Stimulated activated CD8-positive, alpha-beta memory T cell treated with anti-CD3 and anti-CD28 coated beads, Interleukin-4, amount 100 ng/mL, for 1 hour (primary cell): ENCODE data around the gene PTPRN2.

Experiments used
- DNase-seq, 2 donors: peaks; one replicate each; pipeline ENCODE4 v3.0.0-alpha.2; 2020; ENCODE audit warnings: low read depth in 2 of 2, low spot score in 1 of 2

The PTPRN2 gene

DNA sequence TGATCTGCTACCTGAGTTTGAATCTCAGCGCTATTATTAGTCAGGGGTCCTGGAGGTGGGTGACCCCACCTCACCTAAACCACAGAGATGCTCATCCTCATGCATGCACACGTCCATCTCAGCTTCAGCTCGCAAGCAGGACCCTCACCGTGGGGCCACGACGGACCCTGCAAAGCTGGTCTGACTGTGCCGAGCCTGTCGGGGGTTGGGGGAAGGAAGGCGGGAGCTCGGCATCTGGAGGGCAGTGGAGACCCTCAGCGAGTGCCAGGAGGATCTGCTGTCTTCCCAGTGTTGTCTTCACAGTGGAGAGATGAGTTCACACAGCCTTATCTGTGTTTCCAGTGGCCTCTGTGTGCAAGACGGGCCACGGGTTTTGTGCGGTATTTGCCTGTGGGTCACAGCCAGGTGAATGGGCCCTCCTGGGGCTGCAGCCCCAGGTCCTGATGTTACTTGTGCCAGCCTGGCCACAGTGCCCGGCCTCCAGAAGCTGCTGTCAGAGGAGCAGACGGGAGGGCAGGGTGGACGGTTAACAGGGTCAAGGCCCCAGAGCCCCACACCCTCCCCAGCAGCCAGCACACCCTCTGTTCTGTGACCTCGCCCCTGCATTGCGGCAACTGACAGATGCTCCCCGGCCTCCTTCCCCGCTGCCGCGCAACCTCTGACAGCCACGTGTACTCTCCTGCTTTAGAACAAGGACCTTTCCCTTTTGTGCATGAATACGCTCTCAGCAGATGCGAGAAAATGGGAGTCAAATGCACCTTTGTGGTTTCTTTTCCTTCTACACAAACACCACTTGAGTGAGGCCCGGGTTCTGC, 722.1 kb downstream of the PTPRN2 start:
- DNase-seq: no peak

DNA sequence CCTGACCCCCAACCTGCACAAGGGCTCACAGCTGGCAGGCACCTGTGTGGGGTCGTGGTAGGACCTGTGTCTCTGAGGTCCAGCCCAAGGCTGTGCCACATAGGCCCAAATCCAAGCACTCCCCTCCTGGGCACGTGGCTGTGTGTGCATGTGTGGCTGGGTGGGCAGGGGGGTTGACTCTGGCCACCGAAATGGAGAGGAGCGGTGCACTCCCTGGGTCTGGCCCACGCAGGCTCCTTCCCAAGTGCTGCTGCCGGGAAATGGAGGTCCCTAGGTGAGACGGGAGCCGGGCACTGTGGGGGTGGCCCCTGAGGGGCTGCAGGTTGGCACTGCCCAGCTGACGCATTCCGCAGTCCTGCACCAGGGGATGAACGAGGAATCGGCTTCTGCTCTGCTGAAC, 722.7 kb downstream of the PTPRN2 start:
- DNase-seq: no peak

DNA sequence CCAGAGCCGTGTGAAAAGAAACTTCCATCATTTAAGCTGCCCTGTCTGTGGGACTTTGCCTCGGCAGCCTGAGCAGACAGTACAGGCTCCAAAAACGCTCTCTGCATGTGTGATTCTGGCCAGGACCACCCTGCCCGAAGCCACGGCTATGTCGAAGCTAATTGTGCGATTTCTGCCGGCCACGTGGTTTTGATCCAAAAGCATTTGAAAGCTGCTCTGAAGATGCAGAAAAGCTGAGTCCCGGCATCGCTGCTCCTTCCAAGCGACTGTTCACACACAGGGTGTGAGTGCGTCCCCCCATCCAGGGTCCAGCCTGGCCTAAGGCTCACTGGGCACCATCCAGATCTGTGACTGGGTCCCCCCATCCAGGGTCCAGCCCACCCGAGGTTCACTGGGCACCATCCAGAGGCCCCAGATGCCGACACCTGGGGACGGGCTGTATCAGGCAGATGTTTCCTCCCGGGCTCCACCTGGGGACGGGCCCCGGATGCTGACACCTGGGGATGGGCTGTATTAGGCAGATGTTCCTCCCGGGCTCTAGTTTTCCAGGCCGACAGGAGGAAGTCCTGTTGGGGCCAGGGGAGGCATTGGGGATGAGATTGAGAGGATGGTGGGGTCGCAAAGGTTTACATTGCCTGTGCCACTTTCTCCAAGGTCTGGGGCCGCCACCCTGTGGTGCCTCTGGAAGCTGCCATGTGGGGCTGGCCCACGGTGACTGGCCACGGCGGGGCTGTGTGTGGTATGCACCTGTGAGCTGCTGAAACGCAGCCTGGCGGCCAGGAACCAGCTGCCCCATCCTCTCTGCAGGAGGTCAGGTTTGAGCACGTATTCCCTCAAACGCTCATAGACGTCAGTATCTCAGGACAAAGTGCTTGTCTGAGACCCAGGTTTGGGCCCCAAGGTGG, 723.5 kb downstream of the PTPRN2 start:
- DNase-seq: no peak

DNA sequence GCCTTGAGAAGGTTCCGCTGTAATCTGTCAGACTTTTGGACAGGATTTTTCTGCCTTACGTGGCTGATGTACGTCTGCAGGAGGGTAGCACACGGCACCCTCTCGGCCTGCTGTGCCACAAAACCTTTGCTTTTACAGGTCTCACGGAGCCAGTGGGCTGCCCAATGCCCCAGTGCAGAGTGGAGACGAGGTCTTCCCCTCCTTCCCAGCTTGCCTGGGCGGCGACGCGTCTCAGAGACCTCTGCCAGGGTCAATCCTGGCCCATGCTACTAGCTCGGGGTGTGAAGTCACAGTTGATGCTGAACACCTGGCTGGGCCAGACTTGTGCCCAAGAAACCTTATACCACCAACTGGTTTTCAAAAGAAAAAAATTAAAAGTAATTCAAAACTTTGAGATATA, 724.4 kb downstream of the PTPRN2 start:
- DNase-seq: no peak

DNA sequence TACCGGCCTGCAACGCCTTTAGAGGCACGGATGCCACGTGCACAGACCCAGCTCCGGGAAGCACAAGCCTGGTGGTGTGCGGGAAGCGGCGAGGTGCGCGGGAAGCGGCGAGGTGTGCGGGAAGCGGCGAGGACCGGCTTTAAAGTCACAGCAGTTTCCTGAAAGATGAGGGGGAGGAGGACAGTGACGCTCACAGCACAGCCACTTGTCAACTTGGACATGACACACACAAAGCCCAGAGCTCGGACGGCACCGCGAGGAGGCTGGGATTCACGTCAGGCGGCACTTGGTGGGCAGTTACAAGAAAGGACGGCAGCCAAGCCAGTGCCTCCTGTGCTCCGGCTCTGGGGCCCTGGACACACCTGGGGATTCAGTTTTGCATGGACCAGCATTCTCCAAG, 724.9 kb downstream of the PTPRN2 start:
- DNase-seq: no peak

DNA sequence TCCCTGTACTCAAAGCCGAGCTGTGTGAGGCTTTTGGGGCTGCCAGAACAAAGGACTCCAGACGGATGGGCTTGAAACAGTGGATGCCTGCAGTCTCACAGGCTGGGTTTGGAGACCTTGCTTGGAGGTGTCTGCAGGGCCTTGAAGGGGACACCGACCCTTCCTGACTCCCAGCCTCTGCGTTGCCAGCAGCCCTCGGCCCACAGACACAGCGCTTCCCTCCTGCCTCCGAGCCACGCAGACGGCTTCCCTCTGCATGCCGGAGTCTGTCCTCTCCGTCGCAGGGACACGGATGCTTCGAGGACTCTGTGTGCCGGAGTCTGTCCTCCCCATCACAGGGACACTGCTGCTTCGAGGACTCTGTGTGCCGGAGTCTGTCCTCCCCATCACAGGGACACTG, 726.1 kb downstream of the PTPRN2 start:
- DNase-seq: no peak

DNA sequence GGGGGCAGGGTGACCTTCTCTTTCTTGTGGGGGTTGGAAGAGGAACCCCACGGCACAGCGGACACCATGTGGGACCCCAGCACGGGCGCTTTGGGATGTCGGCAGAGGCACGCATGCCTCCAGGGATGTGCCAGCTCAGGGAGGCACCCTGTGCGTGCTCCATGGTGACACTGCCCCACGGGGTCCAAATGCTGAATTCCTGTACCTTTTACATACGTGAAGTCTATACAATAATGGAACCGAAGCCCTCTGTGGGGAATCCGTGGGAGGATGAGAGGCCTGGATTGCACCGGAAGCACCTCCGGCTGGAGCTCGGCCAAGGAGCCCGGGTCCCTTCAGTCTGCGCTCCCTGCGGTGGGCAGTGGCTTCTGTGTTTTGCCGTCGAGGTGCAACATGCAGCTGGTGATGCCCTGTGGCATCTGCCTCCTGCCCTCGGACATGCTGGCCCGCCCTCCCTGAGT, 726.6 kb downstream of the PTPRN2 start:
- no peak for DNase-seq

DNA sequence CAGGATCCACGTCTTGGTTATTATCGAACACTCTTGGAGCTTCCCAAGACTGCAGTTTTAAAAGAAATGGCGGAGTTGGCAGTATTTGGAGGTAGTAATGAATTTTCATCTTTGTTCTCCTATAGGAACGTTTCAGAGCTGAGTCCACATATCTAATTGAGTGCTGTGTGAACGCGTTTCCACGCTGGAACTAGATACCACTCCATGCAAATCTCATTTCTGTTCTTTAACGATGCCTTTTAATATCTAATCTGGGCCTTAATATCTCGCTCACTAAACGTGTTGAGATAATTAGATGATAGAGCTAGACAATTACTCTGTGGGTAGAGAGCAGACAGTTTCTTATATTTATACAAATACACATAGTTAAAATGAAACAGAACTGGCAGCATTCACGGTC, 727.2 kb downstream of the PTPRN2 start:
- DNase-seq: no peak

DNA sequence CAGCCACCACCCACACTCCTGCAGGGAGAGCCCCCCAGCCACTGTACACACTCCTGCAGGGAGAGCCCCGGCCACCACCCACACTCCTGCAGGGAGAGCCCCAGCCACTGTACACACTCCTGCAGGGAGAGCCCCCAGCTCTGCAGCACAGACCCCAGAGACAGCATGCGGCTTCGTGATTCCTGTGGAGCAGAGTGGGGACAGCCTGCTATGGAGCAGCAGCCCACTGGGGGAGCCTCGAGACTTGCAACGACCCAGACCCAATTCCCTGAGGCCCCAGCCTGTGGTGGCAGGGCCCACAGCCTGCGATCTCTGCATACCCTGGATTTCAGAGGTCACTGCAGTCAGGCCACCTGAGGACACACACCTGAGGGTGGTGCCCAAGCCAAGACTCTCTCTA, 727.7 kb downstream of the PTPRN2 start:
- no peak for DNase-seq

DNA sequence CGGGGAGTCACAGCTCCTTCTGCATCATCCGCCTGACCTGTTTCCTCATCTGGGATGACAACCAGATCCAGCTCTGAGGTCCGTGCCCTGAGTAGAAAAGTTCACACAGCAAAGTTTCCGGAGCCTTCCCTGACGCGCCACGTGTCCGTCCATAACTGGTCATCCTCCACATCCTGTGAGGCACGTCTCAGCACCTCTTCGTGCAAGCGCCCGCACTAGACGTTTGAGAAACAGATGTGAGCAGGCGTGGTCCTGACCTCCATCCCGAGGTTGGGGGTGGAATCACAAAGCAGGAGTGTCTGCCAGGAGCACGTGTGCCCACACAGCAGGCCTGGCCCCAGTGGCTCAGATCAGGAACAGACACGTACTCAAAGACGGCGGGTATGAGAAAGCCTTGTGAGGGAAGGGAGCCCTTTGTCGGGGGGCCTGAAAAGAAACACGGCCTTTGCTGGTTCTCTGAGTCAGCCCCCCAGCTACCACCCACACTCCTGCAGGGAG, 730.0 kb downstream of the PTPRN2 start:
- no peak for DNase-seq

DNA sequence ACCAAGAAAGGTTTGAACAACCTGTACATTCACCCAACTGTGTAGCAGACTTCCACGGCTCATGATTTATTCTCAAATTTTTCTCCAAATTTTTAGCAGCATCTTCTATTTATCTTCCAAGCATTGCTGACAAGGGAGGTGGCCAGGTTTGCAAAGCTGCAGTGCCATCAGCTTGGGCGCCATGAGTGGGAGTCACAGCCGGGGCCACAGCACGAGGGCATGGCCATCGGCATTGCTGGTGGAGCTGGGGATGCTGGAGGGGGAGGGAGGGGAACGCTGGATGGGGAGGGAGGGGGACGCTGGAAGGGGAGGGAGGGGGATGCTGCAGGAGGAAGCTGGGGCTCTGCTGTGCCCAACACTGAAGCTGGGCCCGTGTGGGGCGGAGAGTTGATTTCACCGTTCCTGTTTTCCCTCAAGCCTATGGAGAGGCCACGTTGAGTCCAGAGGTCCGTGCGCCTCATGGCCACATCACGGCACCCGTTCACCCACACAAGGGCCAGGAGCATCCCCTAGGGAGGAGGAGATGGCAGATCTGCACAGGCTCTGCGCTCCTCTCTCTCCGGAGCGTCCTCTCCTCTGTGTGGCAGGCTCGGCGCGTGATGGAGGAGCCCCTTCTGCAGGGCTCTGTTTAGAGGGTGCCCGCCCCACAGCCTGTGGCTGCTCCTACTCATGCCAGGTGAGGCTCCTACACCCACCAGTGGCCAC, 730.6 kb downstream of the PTPRN2 start:
- DNase-seq: no peak

DNA sequence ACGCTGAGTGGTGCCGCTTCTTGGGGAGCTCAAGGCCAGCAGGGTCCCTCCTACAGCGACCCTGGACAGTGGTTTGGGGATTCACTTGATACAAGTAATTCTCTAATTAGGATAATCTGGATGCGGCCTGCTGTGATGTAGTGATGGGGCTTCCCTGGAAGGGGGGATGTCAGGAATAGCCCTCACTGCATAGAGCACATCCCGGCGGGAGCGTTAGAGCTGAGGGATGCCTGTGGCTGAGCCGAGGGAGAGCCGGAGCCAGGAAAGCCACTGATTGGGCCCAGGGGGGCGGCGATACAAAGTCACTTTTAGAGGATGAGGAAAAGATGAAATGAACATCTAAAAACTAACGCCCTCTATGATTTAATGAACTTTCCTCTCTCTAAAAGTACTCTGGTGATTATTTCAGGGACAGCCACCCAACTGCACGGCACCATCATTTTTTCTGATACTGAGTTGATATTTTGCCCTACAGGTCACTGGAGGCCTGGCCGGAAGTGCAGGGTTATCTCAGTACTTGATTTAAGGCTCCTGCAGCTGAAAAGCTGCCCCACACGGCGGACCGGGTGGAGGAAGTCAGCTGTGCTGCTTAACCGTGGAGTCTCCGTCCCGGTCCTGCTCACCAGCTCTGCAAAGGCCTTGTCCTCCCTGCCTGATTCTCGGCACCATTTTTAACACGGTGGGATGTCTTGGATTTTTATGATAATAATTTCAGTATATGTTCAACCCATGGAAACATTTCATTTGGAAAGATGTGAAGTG, 732.0 kb downstream of the PTPRN2 start:
- no peak for DNase-seq

DNA sequence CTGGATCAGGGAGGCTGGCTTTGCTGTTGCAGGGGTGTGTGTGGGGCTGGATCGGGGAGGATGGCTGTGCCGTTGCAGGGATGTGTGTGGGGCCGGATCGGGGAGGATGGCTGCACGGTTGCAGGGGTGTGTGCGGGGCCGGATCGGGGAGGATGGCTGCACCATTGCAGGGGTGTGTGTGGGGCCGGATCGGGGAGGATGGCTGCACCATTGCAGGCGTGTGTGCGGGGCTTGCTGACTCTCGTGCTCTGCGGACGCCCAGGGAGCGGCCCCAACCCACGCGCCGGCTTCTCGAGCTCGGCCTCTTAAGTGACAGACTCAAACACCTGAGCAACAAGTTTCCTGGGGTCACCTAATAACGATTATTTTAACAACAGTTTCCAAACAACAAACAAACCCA, 732.6 kb downstream of the PTPRN2 start:
- DNase-seq: no peak

DNA sequence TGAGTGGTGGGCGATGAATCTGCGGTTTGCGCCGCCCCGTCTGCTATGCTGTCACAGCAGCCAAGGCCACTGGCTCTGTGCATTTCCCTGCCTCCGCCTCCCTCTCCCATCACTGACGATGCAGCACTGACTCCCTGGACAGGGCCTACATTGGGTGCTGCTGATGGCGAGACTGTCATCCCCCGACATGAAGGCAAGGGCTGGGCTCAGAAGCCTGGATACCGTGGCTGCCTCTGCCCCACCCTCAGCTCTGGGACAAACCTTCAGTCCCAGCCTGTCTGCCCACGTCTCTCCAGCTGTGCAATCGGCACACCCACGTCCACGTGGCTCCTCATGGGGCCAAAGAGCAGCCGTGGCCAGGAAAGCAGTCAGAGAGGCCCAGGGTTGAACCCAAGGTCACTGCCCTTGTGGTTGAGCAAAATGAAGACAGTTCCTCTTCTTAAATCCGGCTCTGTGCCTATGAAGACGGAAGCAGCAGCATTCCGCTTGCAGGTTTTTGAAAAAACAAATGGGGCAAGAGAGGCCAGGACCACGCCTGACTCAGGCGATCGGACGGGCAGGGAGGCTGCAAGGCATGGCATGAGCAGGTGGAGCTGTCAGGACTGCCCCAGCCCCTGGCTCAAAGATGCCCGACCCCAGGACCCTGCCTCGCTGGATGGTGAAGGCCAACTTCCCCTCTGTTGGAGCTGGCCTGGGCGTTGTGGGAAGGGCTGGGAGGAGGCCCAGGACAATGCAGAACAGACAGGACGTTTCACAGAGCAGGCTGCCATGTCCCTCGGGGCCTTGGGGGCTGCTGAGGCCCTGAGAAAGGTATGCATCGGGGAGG, 733.3 kb downstream of the PTPRN2 start:
- no peak for DNase-seq

DNA sequence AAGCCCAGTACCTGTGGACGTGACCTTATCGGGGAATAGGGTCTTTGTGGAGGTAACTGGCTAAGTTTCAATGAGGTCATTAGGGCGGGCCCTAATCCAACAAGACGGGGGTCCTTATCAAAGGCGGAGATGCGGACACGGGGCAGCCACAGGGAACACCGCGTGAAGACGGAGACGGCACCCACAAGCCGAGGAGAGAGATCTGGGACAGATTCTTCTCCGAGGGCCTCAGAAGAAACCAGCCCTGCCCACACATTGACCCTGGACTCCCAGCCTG, 733.9 kb downstream of the PTPRN2 start:
- no peak for DNase-seq

DNA sequence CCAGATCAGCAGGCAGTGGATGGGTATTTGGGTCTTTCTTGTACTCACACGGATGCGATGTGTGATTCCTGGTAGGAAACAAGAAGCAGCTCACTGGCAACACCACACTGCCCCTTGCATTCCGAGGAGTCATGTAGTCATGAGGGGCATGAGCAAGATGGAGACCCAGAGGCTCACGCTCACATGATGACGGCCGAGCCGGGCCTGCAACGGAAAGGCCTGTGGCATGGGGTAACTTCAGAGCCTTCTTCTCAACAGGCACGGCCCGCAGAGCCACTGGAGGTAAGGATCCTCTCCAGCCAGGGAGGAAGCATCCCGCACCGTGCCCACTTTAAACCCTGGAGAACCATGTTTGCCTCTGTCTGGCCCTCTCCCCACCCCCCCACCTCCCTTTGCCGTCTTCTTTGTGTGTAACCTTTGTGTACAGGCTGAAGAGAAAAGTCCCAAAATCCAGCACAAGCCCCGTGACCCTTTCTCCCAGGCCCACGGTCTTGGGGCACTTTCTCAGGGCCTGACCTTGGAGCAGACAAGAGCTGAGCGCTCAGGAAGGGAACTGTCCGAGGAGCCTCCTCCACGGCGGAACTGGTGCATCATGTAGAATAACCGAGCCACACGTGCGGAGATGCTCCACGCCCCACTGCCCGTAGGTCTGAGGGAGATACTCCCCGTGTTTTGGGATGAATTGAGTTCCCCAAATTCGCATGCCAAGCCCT, 734.4 kb downstream of the PTPRN2 start:
- DNase-seq: no peak

DNA sequence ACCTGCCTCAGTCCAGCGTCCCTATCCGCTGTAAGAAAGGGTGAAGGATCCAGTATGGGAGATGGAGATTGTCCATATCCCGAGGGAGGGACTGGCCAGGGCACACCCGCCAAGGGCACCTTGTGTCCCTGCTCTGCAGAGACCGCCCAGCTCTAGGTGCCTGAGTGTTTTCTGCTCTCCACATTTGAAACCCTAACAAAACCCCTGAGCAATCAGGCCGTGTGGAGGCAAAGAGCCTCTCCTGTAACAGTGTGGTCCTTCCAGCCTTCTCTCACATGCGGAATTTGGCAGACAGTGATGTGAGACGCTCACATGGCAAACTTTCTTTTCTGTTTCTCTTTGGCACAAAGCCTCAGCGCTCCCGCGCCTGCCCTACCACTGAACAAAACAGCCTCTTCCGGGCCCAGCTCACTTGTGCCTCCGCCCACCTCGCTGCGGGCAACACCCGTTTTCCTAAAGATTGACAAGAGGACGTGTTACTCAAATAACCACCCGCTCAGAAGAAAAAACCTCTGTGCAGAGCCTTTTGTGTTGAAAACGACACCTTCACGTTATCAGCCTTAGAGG, 736.0 kb downstream of the PTPRN2 start:
- peak; percentile 23 to 43 for DNase-seq

DNA sequence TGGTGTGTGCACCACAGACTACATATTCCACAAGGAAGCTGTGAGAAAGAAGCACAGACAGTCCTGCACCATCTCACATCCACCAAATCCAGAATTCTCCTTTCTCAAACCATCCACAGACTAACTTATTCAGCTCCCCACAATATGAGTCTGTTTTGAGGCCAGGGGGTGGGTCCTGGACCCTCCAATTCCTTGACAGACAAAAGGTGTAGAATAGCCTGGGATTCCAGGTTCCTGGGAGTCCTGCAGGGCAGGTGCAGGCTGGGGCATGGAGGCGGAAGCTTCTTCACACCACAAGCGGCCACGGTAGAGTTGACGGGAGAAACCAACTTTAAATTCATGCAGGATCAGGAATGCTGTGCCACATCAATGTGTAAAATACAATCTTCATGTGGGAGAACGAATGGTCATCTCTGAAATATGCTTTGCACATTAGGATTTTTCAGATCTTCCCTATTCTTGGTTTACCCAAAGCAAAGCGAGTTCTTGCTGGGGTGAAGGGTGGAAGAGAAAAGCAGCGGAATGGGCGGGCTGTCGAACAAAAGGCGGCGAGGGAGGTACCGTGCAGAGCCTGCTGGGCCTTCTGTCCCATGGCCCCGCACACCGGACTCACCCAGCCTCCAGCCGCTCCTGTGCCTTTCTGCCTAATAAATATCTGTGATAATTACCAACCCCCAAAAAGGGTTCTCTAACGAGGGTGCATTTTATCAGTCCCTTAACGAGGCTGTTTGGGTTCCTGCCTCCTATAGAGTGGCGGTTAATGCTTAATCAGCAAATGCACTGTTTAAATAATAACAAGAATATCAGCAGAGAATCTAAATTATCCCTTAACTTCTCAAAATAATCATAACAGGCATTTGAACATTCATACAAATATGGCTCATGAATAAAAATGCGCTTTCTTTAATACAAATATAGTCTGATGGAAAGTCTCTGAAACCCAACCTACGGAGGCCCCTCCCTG, 736.9 kb downstream of the PTPRN2 start:
- DNase-seq: no peak
